Measurements from ENCODE around the gene TMEM59L.
A peak's percentile ranks its signal among the peaks of the same experiment; 100 is the strongest.

The TMEM59L gene

DNA sequence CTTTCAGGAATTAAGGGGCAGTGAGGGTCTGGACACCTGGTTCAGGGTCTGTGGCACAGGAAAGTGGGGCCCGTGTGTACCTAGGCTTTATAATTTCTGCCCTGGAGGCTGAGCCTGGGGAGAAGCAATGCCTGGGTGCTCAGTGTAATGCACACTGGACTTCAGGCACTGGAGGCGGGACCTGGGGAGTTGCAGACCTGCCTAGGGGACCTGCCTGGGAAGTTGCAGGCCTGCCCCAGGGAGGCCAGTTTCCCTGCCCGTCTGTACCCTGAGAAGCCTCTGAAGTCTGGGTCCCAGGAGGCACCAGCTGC is 2.5 kb upstream of the TMEM59L start:
- in situ Hi-C loops (cut with HindIII; ENCODE audit: low pct_ligation_motif_present, low sequenced_read_pairs) = no loop called here
- H3K27me3 ChIP-seq (replicated peaks) = peaks cover 91% of the 10 kb centered on the region
- H3K4me3 ChIP-seq (ENCODE audit: low read depth, low read length) = no peak overlapping the region
- TF ChIP-seq, protein P1, sequence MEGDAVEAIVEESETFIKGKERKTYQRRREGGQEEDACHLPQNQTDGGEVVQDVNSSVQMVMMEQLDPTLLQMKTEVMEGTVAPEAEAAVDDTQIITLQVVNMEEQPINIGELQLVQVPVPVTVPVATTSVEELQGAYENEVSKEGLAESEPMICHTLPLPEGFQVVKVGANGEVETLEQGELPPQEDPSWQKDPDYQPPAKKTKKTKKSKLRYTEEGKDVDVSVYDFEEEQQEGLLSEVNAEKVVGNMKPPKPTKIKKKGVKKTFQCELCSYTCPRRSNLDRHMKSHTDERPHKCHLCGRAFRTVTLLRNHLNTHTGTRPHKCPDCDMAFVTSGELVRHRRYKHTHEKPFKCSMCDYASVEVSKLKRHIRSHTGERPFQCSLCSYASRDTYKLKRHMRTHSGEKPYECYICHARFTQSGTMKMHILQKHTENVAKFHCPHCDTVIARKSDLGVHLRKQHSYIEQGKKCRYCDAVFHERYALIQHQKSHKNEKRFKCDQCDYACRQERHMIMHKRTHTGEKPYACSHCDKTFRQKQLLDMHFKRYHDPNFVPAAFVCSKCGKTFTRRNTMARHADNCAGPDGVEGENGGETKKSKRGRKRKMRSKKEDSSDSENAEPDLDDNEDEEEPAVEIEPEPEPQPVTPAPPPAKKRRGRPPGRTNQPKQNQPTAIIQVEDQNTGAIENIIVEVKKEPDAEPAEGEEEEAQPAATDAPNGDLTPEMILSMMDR (IDR thresholded peaks at IDR 0.05; ENCODE audit: low read depth, low read length, missing control alignments) = no peak
- no peak overlapping the region for H3K27ac ChIP-seq
- DNase-seq = no peak
- no peaks in the 10 kb centered on the region for H3K36me3 ChIP-seq (replicated peaks)

DNA sequence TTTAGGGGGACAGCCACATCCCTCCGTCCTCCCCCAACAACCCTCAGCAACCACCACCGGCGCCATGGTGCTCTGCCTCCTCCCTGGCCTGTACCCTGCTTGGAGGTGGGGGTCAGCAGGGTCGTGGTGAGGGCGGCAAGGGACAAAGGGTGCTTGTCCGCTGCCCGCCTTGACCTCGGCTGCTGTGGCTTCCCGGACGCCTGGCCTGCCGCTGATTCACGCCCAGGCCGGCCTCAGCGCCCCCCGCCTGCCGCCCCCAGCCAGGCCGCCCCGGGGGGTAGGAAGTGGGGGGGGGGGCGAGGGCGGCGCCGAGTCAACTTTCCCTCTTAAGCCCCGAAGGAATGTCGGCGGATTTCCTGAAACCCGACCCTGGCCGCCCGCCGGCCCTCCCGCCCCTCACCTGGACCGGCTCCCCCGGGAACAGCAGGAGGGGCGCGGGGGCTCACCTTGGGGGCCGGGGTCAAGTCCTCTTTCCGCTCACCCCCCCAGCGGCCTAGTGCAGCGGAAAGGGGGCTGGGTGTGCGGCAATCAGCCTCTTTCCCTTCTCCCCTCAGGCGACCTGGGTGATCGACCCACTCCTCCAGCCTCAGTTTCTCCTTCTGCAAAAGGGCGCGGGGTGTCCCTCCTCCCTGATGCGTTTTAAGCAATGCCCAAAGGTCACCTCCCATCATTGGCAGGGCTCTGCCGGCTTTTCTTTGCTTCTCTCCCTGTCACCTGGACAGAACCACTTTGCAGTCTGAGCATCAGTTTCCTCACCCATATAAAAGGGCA is 1.9 kb upstream of the TMEM59L start:
- H3K27ac ChIP-seq = no peak overlapping the region
- TF ChIP-seq, protein P1 (IDR thresholded peaks at IDR 0.05; ENCODE audit: low read depth, low read length, missing control alignments) = no peak
- in situ Hi-C loops (cut with HindIII; ENCODE audit: low pct_ligation_motif_present, low sequenced_read_pairs) = no loop called here
- H3K4me3 ChIP-seq (ENCODE audit: low read depth, low read length) = no peak overlapping the region
- no peaks in the 10 kb centered on the region for H3K36me3 ChIP-seq (replicated peaks)
- no peak for DNase-seq
- H3K27me3 ChIP-seq (replicated peaks) = peaks cover 88% of the 10 kb centered on the region

DNA sequence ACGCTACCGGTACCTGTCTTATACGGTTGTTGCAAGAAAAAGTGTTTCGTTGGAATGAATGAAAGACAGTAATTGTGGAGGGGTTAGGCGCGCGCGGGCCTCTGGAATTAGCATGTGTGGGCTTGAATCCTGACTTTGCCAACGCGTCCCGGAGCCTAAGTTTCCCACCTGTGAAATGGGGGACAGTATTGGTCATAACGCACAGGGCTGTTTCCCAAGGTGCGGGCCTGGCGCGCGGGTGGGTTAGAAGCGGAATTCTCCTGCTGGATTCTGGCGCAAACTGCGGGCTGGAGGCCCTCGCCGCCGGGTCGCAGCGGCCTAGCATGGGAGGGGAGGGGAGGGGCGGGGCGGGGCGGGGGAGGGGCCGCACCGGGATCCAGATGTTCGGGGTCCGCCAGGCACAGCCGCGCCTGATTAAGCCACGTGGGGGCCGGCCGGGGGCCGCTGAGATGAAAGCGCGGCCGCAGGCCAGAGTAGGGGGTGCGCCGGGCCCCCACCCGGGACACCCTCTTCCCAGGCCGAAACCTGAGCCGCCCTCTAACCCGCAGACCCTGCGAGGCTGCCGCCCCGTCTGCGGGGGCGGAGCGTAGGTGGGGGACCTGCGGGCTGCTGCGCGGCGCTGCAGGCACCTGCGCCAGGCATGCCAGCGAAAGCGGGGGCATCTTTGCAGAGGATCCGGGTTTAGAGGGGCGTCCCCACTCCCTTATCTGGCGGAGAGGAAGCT is 1.2 kb upstream of the TMEM59L start:
- peaks cover 82% of the 10 kb centered on the region for H3K27me3 ChIP-seq (replicated peaks)
- no peak overlapping the region for H3K27ac ChIP-seq
- H3K4me3 ChIP-seq (ENCODE audit: low read depth, low read length) = no peak overlapping the region
- TF ChIP-seq, protein P1 (IDR thresholded peaks at IDR 0.05; ENCODE audit: low read depth, low read length, missing control alignments) = no peak
- no peak for DNase-seq
- in situ Hi-C loops (cut with HindIII; ENCODE audit: low pct_ligation_motif_present, low sequenced_read_pairs) = no loop called here
- no peaks in the 10 kb centered on the region for H3K36me3 ChIP-seq (replicated peaks)

DNA sequence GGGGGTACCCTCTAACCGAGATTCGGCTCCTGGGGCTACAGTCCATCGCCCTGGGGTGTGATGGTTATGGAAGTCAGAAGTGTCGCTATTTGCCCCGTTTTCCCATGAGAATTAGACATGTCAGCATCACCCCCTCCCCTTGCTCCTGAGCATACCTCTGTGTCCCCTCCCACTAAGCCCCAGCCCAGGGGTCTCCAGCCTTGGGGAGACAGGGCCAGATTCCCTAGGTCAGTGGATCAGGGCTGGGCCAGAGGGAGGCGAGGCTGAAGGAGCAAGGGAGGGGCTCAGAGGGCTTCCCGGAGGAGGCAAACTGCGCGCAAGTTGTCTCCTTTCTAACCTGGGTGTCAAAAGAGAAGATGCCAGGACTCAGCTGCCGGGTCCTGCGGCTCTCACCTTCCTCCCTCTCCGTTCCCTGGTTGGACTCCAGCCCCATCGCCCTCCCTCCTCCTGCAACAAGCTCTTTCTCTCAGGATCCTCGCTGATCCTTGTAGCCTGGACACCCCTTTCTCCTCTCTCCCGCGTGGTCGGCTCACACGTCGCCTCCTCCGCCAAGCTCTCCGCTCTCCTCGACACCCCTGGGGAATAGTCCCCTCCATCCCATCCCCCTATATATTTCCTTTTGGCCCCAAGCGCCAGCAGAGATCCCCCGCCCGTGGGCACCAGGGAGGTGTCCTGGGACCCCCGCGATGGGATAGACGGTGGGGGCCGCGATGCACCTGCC is 459 bp upstream of the TMEM59L start:
- TF ChIP-seq, protein P1 (IDR thresholded peaks at IDR 0.05; ENCODE audit: low read depth, low read length, missing control alignments) = no peak
- no peak overlapping the region for H3K27ac ChIP-seq
- in situ Hi-C loops (cut with HindIII; ENCODE audit: low pct_ligation_motif_present, low sequenced_read_pairs) = no loop called here
- no peaks in the 10 kb centered on the region for H3K36me3 ChIP-seq (replicated peaks)
- peak overlapping the region; percentile 30 for H3K4me3 ChIP-seq (ENCODE audit: low read depth, low read length)
- H3K27me3 ChIP-seq (replicated peaks) = peaks cover 79% of the 10 kb centered on the region
- no peak for DNase-seq

DNA sequence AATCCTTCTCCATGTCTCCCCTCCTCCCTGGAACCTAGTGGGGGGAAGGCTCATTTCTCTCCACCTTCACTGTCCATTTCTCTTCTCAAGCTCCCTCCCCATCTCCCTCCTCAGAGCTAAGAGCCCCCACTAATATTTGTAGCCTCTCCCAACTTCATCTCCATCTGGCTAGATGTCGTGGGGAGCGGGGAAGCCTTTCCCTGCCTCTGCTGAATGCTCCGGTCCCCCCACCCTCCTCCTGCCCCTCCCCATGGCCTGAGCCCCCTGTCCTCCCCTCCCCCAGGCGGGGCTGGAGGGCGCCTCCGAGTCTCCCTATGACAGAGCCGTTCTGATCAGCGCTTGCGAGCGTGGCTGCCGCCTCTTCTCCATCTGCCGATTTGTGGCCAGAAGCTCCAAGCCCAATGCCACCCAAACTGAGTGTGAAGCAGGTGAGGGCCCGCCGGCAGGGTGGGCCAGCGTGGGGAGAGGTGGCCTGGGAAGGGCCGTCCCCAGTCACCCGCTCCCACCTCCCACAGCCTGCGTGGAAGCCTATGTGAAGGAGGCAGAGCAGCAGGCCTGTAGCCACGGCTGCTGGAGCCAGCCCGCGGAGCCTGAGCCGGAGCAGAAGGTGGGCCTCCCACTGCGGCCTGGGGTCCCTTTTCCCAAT is 1.0 kb downstream of the TMEM59L start:
- in situ Hi-C loops (cut with HindIII; ENCODE audit: low pct_ligation_motif_present, low sequenced_read_pairs) = no loop called here
- TF ChIP-seq, protein P1 (IDR thresholded peaks at IDR 0.05; ENCODE audit: low read depth, low read length, missing control alignments) = no peak
- Histone ChIP-seq H3K27me3 (replicated peaks) (peaks cover 64% of the 10 kb centered on the region), H3K4me3 (ENCODE audit: low read depth, low read length) (no peak overlapping the region), H3K36me3 (replicated peaks) (no peaks in the 10 kb centered on the region), H3K27ac (no peak overlapping the region)
- DNase-seq = no peak
